ENCODE data around the gene NELL1.

The NELL1 gene

DNA sequence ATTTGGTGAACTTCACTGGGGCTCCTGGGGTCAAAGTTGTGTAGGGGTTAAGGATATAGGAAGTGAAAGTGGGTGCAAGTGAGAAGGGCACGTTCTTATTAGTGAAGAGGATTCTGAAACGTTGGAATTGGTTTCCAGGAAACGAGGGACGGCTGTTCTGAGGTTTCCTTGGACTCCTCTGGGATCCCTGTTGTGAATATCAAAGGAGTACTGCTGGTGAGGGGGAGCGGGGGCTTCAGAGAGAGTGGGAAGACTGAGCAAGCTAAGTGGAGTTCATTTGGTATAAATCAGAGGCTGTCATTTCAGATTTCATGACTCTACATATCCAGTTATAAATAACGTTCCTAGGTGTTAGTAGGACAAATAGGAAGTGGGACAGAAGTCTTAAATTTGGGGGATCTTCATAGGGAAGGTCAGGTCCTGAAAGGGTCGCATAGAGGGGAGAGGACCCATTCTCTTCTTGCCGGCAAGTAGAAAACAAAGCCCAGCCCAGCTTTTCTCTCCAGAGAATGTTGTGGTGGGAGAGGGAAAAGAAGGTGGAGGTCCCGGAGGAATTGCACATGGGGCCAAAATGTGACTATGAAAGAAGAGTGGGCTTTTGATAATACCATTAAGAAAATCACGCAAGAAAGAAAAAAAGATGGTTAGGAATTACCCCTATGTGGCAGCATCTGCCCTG is 1.1 kb upstream of the NELL1 start:
- no peak for DNase-seq (ENCODE audit: low read depth in 1 of 2, low spot score in 1 of 2)

GRCh38 chr11:20669820-20670684 is 666 bp downstream of the NELL1 start:
- no peak for DNase-seq (ENCODE audit: low read depth in 1 of 2, low spot score in 1 of 2)

DNA sequence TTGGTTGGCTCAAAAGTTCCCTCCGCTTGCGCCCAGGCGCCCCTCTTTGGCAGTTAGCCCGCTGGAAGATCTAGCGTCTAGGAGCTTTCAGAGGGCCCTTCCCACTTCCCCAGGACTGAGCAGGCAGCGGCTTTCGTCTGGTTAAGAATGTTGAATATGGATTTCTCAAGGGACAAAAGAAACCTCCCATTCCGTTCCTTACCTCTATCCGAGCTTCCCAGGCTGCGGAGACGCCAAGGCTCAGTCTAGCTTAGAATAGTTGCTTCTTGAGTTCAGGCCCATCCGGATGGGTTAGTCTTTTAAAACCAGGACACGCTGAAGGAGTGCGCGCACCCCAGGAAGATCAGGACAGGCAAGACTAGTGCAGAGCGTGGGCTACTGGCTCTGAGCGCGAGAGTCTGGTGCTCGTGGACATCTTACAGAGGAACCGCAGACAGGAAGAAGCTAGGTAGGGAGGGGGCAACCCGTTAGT is 1.6 kb downstream of the NELL1 start:
- DNase-seq (ENCODE audit: low read depth in 1 of 2, low spot score in 1 of 2), result no peak

DNA sequence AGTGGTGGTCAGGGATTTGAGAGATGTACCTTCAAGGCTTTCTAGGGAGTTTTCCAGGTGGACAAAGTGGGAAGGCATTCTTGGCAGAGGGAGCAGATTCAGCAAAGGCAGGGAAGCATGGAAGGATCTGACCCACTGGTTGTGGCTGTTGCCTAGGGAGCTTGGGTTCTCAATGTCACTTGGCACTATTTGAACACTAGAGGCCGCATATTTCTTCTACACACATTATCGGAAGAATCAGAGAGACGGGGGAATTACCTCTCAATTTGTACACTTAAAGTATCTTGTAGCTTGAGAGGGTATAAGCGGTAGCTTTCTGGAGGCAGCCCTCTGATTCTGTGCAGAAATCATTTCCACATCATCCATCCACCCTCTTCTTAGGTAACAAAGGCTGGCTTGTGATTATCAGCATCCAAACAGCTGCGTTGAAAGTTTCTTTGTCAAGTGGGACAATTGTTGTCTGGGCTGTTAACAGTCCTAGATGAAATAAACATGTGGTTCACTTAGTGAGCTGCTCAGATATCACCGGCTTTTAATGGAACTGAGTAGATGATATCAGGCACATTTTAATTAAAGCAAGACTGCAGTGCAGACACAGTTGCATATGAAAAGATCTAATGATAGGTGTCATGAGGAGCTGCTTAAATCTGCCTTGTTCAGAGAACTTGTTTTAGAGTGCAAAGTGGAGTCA is 2.6 kb downstream of the NELL1 start:
- DNase-seq (ENCODE audit: low read depth in 1 of 2, low spot score in 1 of 2), result no peak

GRCh38 chr11:20672575-20672974 is 3.2 kb downstream of the NELL1 start:
- DNase-seq (ENCODE audit: low read depth in 1 of 2, low spot score in 1 of 2), result no peak

DNA sequence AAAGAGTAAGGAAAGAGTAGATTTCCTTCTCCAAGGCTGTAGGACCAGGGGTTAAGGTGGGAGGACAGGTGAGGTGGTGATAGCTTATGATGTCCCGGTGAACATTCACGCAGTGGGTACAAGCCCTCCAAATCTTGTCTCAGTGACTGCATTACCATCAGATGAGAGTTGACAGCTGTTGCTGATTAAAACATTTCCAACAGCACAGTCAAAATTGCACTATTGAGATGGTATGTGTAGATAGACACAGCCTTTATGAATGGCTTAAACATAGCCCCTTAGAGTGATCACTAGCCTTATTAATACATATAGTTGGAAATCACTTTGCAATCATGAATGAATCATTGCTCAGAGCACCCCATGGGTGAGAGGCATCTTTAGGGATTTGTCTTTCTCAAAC is 7.3 kb downstream of the NELL1 start:
- DNase-seq (ENCODE audit: low read depth in 1 of 2, low spot score in 1 of 2), result no peak

- no peak for DNase-seq (ENCODE audit: low read depth in 1 of 2, low spot score in 1 of 2)
Measured at GRCh38 chr11:20688761-20689160, 19.4 kb downstream of the NELL1 start.

- no peak for DNase-seq (ENCODE audit: low read depth in 1 of 2, low spot score in 1 of 2)
Measured at GRCh38 chr11:20707876-20708275, 38.5 kb downstream of the NELL1 start.

- no peak for DNase-seq (ENCODE audit: low read depth in 1 of 2, low spot score in 1 of 2)
Measured at GRCh38 chr11:20712912-20713311, 43.5 kb downstream of the NELL1 start.

- no peak for DNase-seq (ENCODE audit: low read depth in 1 of 2, low spot score in 1 of 2)
Measured at GRCh38 chr11:20715464-20715863, 46.1 kb downstream of the NELL1 start.

DNA sequence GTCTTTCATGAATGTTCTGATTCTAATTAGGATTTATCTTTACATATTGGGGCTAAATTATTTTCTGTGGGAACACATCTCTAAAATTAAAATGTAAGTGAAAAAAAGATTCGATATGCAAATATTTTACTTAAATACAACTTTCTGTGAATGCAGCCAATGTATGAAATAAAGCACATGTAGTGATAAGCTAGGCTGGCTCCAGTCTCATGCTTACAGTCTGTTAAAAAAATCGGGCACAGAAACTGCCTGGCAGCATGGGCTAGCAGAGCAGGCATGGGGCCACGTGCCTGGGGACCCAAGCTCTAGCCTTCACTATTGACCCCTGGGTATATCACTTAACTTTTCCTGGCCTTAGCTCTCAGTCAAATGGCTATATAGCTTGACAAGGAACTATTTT is 46.5 kb downstream of the NELL1 start:
- DNase-seq (ENCODE audit: low read depth in 1 of 2, low spot score in 1 of 2), result no peak

DNA sequence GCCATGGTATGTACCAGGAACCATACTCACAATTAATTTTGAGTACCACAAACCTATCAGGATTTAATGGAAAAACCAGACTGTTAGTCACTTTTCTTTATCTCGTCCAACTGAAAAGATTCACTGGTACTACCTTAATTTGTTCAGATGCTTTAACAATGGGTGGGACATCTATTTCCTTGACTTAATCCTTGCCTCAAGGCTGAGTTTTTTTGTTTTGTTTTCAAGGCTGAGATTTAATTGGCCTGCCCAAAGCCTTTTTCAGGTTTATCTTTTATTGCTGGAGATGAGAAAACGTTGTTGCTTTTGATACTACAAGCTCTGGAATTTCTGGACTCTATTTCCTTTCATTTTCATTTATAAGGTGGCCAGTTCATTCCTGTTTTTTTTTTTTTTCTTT is 50.4 kb downstream of the NELL1 start:
- DNase-seq (ENCODE audit: low read depth in 1 of 2, low spot score in 1 of 2), result no peak

- DNase-seq (ENCODE audit: low read depth in 1 of 2, low spot score in 1 of 2), result no peak
Measured at GRCh38 chr11:20723366-20723765, 54.0 kb downstream of the NELL1 start.

DNA sequence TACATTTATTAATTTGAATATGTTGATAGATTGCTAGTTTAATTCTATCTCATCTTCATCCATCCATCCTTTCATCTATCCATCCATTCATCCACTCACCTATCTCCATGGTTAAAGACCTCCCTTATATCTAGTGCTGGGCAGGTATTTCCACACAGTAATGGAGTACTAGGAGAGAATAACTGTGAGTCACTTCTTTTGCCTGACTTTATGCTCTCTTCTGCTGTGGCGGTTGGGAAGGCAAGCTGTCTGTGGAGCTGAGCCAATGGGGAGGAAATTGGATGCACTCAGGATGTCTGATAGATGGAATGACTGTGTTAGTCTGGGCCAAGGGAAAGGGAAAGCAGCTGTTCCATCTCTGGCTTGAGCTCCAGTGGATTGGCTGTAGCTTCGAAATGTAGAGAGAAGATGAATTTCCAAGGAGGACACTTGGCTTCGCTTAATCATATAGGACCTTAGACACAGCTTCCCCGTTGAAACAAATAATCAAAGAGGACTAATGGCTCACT is 60.3 kb downstream of the NELL1 start:
- no peak for DNase-seq (ENCODE audit: low read depth in 1 of 2, low spot score in 1 of 2)

DNA sequence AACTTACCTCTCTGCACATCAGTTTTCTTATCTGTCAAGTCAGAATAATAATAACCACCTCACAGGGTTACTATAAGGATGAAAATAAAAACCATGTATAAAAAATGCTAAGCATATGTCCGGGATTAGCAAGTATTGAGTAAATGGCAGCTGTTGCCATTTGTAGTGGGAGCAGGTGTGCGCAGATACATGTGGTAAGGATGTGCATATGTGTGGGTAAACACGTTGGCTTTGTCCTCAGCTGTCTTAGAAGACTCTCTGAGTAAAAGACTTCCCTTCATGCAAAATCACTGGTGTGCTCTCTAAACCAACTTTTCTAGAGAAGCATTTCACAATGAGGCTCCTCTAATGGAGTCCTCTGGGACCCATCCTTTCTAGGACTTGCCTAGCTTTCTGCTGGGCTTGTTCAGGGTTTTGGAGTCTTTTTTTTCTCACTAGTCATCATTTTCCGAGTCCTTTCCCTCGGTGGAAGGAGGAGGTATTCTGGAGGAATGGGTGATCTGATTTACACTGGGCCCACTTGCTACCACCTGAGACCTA is 62.4 kb downstream of the NELL1 start:
- no peak for DNase-seq (ENCODE audit: low read depth in 1 of 2, low spot score in 1 of 2)

DNA sequence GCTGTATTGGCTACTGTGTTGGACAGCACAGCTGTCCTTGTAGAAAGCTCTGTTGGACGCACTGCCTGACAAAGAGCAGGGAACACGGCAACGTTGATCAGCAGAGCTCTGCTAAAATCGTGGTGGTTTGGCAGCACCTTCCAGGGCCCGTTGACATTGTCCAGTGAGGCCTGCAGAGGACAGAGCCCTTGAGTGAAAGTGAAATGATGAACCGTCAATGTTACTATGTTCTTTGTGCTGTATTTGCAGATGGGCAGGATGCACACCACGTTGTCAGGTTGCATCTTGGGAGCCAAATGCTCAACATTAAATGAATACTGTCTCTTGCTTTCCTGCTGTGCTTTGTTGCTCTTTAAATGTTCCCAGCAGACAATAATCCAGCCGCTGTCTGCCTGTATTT is 69.7 kb downstream of the NELL1 start:
- DNase-seq (ENCODE audit: low read depth in 1 of 2, low spot score in 1 of 2), result no peak

DNA sequence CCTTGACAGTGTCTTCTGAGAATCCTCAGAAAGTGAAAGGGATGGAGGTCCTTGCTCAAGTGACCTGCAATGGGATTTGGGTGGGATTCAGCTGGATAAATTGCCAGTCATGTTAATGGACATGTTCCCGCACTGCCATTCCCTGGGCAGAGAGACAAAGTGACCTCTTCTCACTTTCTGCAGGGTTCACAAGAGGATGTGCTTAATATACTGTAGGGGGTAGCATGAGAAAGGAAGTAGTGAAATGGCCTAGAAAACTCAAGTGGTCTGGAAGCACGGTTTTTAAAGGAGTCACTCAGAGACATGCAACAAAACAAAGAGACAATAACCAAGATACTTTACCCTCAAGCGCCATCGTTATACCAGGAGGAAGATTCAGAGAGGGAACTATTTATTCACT is 70.2 kb downstream of the NELL1 start:
- no peak for DNase-seq (ENCODE audit: low read depth in 1 of 2, low spot score in 1 of 2)

DNA sequence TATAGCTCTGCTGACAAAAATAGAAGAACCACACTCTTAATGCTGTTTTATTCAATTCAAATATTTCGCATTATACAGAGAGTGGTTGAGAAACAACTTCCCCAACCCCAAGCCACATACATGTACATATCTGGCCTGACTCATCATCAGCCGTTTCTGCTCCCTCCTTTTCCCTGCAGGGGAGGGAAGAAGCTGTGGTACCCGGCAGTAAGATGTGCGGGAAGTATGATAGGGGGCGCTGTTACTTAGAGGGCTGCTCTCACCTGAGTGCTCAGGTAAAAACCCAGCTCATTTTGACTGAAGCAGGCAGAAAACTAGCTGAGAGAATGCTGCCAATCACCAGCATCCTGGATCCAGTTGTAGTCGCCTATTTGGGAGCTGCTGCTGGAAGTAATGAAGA is 85.5 kb downstream of the NELL1 start:
- no peak for DNase-seq (ENCODE audit: low read depth in 1 of 2, low spot score in 1 of 2)

DNA sequence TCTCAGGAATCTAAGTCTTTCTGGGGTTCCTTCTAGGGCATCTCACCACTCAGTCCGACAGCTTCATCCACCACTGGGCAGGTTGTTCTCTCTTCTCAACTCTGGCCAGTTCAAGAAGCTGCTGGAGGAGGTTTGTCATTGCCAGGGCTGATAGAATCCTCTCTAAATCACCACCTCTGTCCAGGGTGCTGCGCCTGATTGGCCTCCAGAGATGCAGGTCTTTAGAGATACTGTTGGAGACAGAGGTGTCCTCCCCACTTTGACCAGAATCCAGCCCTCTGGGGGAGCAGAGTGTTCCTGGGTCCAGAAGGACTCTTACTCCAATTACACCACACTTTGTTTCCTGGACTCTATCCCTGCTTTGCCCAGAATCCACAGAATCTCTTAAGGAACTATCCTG is 90.2 kb downstream of the NELL1 start:
- no peak for DNase-seq (ENCODE audit: low read depth in 1 of 2, low spot score in 1 of 2)

DNA sequence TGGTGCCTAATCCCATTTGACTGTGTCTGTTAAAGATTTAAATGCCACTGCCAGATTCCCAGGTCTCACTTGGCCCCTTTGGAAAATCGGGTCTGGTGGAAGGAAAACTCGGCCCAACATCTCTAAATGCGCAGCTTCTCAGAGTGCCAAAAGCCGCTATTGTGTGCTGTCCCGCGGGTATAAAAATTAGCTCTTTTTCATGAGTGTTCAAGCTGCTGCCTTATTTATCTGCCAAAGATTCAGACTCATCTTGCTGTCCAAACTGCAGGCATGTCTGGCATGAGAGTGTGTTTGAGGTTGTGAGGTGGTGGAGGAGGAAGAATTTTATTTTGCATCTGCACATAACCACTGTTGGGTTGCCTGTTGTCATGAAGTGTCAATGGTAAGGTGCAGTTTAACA is 91.4 kb downstream of the NELL1 start:
- DNase-seq (ENCODE audit: low read depth in 1 of 2, low spot score in 1 of 2), result no peak

- DNase-seq (ENCODE audit: low read depth in 1 of 2, low spot score in 1 of 2), result no peak
Measured at GRCh38 chr11:20762116-20762844, 92.9 kb downstream of the NELL1 start.

Data from activated CD4-positive, alpha-beta T cell treated with anti-CD3 and anti-CD28 coated beads, Interleukin-2, amount 50 U/mL, for 24 hours (primary cell).